NCI-H1105 (cell line): ENCODE data around the gene AP3B2.
A peak's percentile ranks its signal among the peaks of the same experiment; 100 is the strongest.
"Not testable (repeated sequence)": the region's sequence is repeated elsewhere in the genome, so short reads cannot be mapped to it uniquely, and the experiment has no call there.

Experiments
- DNase-seq: peaks from one replicate; lab custom pipeline; 2025; lab: John Stamatoyannopoulos, UW

AP3B2 gene

GRCh38 chr15:82648257-82649103 lies 61.2 kb downstream of the AP3B2 start:
- DNase-seq, result no peak

GRCh38 chr15:82647835-82648256 lies 61.8 kb downstream of the AP3B2 start:
- no peak for DNase-seq

- DNase-seq, result no peak
Measured at GRCh38 chr15:82647045-82647834, 62.4 kb downstream of the AP3B2 start, which contains the start of gene CPEB1. Gene CPEB1, minus strand, starts transcription at chr15:82647363. Its CDS starts 18,904 bp downstream, at chr15:82628459.

GRCh38 chr15:82646250-82647044 lies 63.2 kb downstream of the AP3B2 start:
- DNase-seq, result peak; percentile 55

- not testable (repeated sequence) for DNase-seq
Measured at GRCh38 chr15:82644967-82645852, 64.5 kb downstream of the AP3B2 start.

- no peak for DNase-seq
Measured at GRCh38 chr15:82643992-82644391, 65.7 kb downstream of the AP3B2 start.

GRCh38 chr15:82642656-82643055 lies 67.0 kb downstream of the AP3B2 start:
- DNase-seq, result no peak

GRCh38 chr15:82641129-82641798 lies 68.4 kb downstream of the AP3B2 start:
- no peak for DNase-seq

- DNase-seq, result no peak
Measured at GRCh38 chr15:82640672-82641071, 69.0 kb downstream of the AP3B2 start.

- DNase-seq, result no peak
Measured at GRCh38 chr15:82635798-82636197, 73.9 kb downstream of the AP3B2 start.

- no peak for DNase-seq
Measured at GRCh38 chr15:82630033-82630432, 79.6 kb downstream of the AP3B2 start.

GRCh38 chr15:82625136-82625535 lies 84.5 kb downstream of the AP3B2 start:
- DNase-seq, result no peak

- DNase-seq, result no peak
Measured at GRCh38 chr15:82624438-82624837, 85.2 kb downstream of the AP3B2 start.

- no peak for DNase-seq
Measured at GRCh38 chr15:82624008-82624407, 85.7 kb downstream of the AP3B2 start.

- no peak for DNase-seq
Measured at GRCh38 chr15:82621970-82622369, 87.7 kb downstream of the AP3B2 start.

GRCh38 chr15:82613747-82614146 lies 95.9 kb downstream of the AP3B2 start:
- no peak for DNase-seq

- DNase-seq, result no peak
Measured at GRCh38 chr15:82611348-82611747, 98.3 kb downstream of the AP3B2 start.
